Esophagus squamous epithelium (tissue), 5 donors: ENCODE results near the gene RASA3. TPM values are rescaled to one million over a fixed set of nuclear protein-coding genes. Genes with fewer than 3 reads are reported as not detected.
A peak's percentile ranks its signal among the peaks of the same experiment; 100 is the strongest.

Experiments
- DNase-seq: peaks from one replicate; lab custom pipeline; 2025; lab: John Stamatoyannopoulos, UW
- H3K27ac ChIP-seq, 4 donors: fragments of 200-600 bp; sonication (generic); one replicate each; pipeline ENCODE4 v1.5.1; 2016 to 2019; ENCODE audit warnings: mild to moderate bottlenecking in 1 of 4
- H3K27me3 ChIP-seq, 4 donors: fragments of 200-600 bp; sonication (generic); 1 replicate in 3 of 4; 2 replicates in 1 of 4; pipeline versions ENCODE4 v1.5.1 to v1.6.0; 2017 to 2021; ENCODE audit warnings: antibody characterized with exemption in 1 of 4
- H3K36me3 ChIP-seq, 3 donors: fragments of 200-600 bp; sonication (generic); one replicate each; pipeline ENCODE4 v1.5.1; 2016 to 2019
- H3K4me1 ChIP-seq, 3 donors: fragments of 200-600 bp; sonication (generic); one replicate each; pipeline ENCODE4 v1.5.1; 2017 to 2019
- H3K4me3 ChIP-seq, 4 donors: fragments of 200-600 bp; sonication (generic); 1 replicate in 3 of 4; 2 replicates in 1 of 4; pipeline ENCODE4 v1.5.1; 2016 to 2019; ENCODE audit warnings: mild to moderate bottlenecking in 2 of 4, moderate library complexity in 1 of 4
- H3K9me3 ChIP-seq, 3 donors: fragments of 200-600 bp; sonication (generic); one replicate each; pipeline ENCODE4 v1.5.1; 2016 to 2019
- POLR2A ChIP-seq, 4 donors: fragments of 450-650 bp; IDR thresholded peaks; one replicate each; pipeline ENCODE4 v1.6.1; 2017; ENCODE audit warnings: antibody characterized with exemption in 4 of 4, mild to moderate bottlenecking in 4 of 4, moderate library complexity in 3 of 4
- WGBS, 2 donors: methylation state at CpG; one replicate each; pipeline ENCODE4 v1.1.5; 2018; 5-methylcytosine and 5-hydroxymethylcytosine counted together
- intact Hi-C: fragments of 100-400 bp; cut with DNase I; formaldehyde crosslinking; loops from one replicate; pipeline ENCODE4 v1.15.0; 2022
- total RNA-seq, 4 donors: library from RNA; depleted of rRNA; stranded (reverse); fragments of >200 nt; gene quantifications; one replicate each; pipeline ENCODE4 v1.1.0, GENCODE V29; 2016
- TF ChIP-seq, protein P1 (sequence below), 6 experiments: fragments of 450-650 bp in 4 of 6; fragments of 200-600 bp in 2 of 6; sonication (generic) in 2 of 6; IDR thresholded peaks; one replicate each; pipeline ENCODE4 v1.5.1; 2016 to 2019; ENCODE audit warnings: antibody characterized with exemption in 6 of 6, mild to moderate bottlenecking in 4 of 6, moderate library complexity in 4 of 6
- donor health status: DM: yes; HTN: yes; CAD: no.

Gene RASA3
- total RNA-seq, 4 donors from 2014 or later, result 1.4 to 8.8 (median 3.1) TPM

DNA sequence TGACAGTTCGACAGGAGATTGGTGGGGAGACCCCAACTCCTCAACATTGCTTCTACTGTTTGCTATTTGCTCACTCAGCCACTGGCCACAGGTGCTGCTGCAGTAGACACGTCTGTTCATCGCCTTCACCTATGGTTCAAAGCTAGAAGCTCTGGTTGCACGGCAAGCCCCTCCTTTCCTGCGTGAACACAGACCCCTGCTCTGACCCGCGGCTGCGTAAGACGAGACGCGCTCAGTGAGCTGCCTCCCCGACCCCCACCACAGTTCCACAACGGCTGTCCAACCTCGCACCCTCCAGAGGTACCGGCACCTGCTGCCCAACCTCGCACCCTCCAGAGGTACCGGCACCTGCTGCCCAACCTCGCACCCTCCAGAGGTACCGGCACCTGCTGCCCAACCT lies 6.8 kb downstream of the RASA3 start:
- peaks cover 0 to 9% (median 0%) of the 10 kb centered on the region in 4 donors for H3K27me3 ChIP-seq
- WGBS, 2 donors, result 93 to 98% methylated on average over 14 to 18 of the region's 19 CpGs
- intact Hi-C loops, result no loop called here
- H3K4me3 ChIP-seq, result no peak overlapping the region
- no peaks in the 10 kb centered on the region for H3K36me3 ChIP-seq
- TF ChIP-seq, protein P1, sequence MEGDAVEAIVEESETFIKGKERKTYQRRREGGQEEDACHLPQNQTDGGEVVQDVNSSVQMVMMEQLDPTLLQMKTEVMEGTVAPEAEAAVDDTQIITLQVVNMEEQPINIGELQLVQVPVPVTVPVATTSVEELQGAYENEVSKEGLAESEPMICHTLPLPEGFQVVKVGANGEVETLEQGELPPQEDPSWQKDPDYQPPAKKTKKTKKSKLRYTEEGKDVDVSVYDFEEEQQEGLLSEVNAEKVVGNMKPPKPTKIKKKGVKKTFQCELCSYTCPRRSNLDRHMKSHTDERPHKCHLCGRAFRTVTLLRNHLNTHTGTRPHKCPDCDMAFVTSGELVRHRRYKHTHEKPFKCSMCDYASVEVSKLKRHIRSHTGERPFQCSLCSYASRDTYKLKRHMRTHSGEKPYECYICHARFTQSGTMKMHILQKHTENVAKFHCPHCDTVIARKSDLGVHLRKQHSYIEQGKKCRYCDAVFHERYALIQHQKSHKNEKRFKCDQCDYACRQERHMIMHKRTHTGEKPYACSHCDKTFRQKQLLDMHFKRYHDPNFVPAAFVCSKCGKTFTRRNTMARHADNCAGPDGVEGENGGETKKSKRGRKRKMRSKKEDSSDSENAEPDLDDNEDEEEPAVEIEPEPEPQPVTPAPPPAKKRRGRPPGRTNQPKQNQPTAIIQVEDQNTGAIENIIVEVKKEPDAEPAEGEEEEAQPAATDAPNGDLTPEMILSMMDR (IDR thresholded peaks at IDR 0.05), result no peak
- no peak for DNase-seq
- no peaks in the 10 kb centered on the region for H3K9me3 ChIP-seq
- no peak overlapping the region for H3K27ac ChIP-seq
- H3K4me1 ChIP-seq, result peaks cover 26 to 80% (median 33%) of the 10 kb centered on the region in 3 donors

DNA sequence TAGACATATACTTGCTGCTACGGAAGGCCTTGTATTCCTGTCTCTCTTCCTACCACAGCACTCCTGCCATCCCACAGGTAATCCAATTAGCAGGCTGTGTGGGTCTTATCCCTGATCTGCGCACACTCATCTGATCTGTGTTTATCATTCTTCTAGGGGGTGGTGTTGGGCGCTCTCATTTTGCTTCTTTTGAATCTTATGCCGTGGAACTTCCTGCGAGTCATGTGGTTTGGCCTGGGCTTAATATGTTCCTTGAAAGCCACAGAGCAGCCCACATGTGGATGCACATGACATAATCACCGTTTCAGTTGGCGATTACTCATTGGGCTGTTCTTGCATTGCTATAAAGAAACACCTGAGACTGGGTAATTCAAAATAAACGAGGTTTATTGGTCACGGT lies 7.5 kb downstream of the RASA3 start:
- intact Hi-C loops, result no loop called here

DNA sequence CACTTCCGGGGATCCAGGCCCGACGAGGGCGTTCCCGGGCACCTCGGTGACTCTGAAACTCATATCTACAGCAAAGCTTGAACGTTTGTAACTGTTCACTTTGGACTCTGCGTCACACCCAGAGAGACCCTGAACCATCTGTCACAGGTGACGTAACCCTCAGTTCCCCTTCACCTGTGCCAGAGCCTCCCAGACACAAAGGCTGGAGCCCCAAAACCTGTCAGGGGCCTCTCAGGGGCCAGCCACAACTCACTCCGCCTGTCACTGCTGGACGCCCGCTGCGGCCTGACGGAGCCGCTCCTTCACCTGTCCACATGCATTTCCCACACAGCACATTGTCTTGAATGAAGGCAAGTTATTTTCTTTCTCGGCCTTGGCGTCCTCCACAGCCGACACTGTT lies 8.0 kb downstream of the RASA3 start:
- DNase-seq, result no peak
- Histone ChIP-seq H3K4me3 (no peak overlapping the region), H3K27ac (no peak overlapping the region), H3K36me3 (no peaks in the 10 kb centered on the region), H3K4me1 (peaks cover 15 to 71% (median 21%) of the 10 kb centered on the region in 3 donors), H3K9me3 (no peaks in the 10 kb centered on the region), H3K27me3 (no peaks in the 10 kb centered on the region)
- no peak for TF ChIP-seq POLR2A (IDR thresholded peaks at IDR 0.05)
- TF ChIP-seq, protein P1 (IDR thresholded peaks at IDR 0.05), result no peak
- WGBS, 2 donors, result 84 to 91% methylated on average over 18 of the region's 18 CpGs
- intact Hi-C loops, result no loop called here

More for the DNA sequence above, 7.5 kb downstream of the RASA3 start:
- Histone ChIP-seq H3K4me1 (peaks cover 20 to 76% (median 26%) of the 10 kb centered on the region in 3 donors), H3K4me3 (no peak overlapping the region), H3K27me3 (peaks cover 0 to 2% (median 0%) of the 10 kb centered on the region in 4 donors), H3K36me3 (no peaks in the 10 kb centered on the region), H3K27ac (no peak overlapping the region), H3K9me3 (no peaks in the 10 kb centered on the region)
- 51 to 78% methylated on average over 8 to 9 of the region's 9 CpGs for WGBS, 2 donors
- DNase-seq, result no peak
- TF ChIP-seq, protein P1 (IDR thresholded peaks at IDR 0.05), result no peak
- no peak for TF ChIP-seq POLR2A (IDR thresholded peaks at IDR 0.05)

DNA sequence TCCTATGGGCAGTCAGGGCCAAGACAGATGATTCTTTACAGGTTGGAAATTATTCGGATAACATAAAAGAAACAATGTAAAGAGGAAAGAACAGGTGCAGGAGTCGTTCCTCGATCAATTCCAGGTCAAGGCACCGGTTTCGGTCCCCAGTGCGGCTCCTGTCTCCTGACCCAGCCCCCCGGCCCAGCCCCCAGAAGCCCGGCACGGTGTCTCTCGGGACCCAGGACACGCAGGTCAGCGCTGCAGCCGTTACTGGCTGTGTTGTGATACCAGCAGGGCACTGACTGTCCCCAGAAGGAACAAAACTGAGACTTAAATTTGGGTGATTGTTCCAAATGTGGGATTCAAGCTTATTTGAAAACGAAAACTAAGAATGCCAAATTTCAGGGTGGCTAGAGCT lies 8.5 kb downstream of the RASA3 start:
- intact Hi-C loops, result no loop called here
- no peaks in the 10 kb centered on the region for H3K27me3 ChIP-seq
- TF ChIP-seq POLR2A (IDR thresholded peaks at IDR 0.05), result no peak
- TF ChIP-seq, protein P1 (IDR thresholded peaks at IDR 0.05), result no peak

GRCh38 chr13:114123448-114123847 lies 9.0 kb downstream of the RASA3 start:
- intact Hi-C loops, result no loop called here
- no peak overlapping the region for H3K4me3 ChIP-seq
- H3K9me3 ChIP-seq, result no peaks in the 10 kb centered on the region
- peaks cover 20 to 71% (median 23%) of the 10 kb centered on the region in 3 donors for H3K4me1 ChIP-seq
- no peaks in the 10 kb centered on the region for H3K36me3 ChIP-seq
- no peak for DNase-seq
- 60 to 76% methylated on average over 2 to 14 of the region's 17 CpGs for WGBS, 2 donors
- no peaks in the 10 kb centered on the region for H3K27me3 ChIP-seq
- TF ChIP-seq, protein P1 (IDR thresholded peaks at IDR 0.05), result no peak
- TF ChIP-seq POLR2A (IDR thresholded peaks at IDR 0.05), result no peak
- peak overlapping the region in 1 of 4 donors; percentile 33 for H3K27ac ChIP-seq

More for the DNA sequence above, 8.5 kb downstream of the RASA3 start:
- H3K4me1 ChIP-seq, result peaks cover 17 to 71% (median 21%) of the 10 kb centered on the region in 3 donors
- no peaks in the 10 kb centered on the region for H3K9me3 ChIP-seq
- DNase-seq, result no peak
- no peak overlapping the region for H3K27ac ChIP-seq
- no peak overlapping the region for H3K4me3 ChIP-seq
- no peaks in the 10 kb centered on the region for H3K36me3 ChIP-seq
- WGBS, 2 donors, result 90 to 91% methylated on average over 13 to 14 of the region's 14 CpGs
